Mammary epithelial cell (primary cell): ENCODE results near the gene RAP2A.

Experiments
- EZH2 ChIP-seq: IDR thresholded peaks from 2 replicates; pipeline ENCODE4 v1.6.1; 2012; ENCODE audit warnings: low read length, inconsistent platforms, borderline replicate concordance
- TF ChIP-seq, protein P1 (sequence below), 2 donors: IDR thresholded peaks in 1 of 2; conservative IDR thresholded peaks in 1 of 2; 2 replicates each; pipeline ENCODE4 v1.5.1; 2011 to 2012; ENCODE audit warnings: inconsistent platforms in 2 of 2, low read length in 2 of 2, mild to moderate bottlenecking in 2 of 2, control low read depth in 1 of 2, low read depth in 1 of 2; ENCODE audit not compliant: insufficient read depth in 1 of 2; ENCODE audit errors: extremely low read depth in 1 of 2

- TF ChIP-seq, protein P1, sequence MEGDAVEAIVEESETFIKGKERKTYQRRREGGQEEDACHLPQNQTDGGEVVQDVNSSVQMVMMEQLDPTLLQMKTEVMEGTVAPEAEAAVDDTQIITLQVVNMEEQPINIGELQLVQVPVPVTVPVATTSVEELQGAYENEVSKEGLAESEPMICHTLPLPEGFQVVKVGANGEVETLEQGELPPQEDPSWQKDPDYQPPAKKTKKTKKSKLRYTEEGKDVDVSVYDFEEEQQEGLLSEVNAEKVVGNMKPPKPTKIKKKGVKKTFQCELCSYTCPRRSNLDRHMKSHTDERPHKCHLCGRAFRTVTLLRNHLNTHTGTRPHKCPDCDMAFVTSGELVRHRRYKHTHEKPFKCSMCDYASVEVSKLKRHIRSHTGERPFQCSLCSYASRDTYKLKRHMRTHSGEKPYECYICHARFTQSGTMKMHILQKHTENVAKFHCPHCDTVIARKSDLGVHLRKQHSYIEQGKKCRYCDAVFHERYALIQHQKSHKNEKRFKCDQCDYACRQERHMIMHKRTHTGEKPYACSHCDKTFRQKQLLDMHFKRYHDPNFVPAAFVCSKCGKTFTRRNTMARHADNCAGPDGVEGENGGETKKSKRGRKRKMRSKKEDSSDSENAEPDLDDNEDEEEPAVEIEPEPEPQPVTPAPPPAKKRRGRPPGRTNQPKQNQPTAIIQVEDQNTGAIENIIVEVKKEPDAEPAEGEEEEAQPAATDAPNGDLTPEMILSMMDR (conservative IDR thresholded peaks at IDR 0.05 in 1 of 2, IDR thresholded peaks at IDR 0.05 in 1 of 2; ENCODE audit: extremely low read depth in 1 of 2, insufficient read depth in 1 of 2, low read depth in 1 of 2, low read length in 2 of 2), result no peak
- TF ChIP-seq EZH2, result no peak
Measured at GRCh38 chr13:97414392-97414791, 19.6 kb upstream of the RAP2A start.
